Breast epithelium (tissue), 4 donors: ENCODE results near the gene GABRR2. TPM values are rescaled to one million over a fixed set of nuclear protein-coding genes. Genes with fewer than 3 reads are reported as not detected.
A peak's percentile ranks its signal among the peaks of the same experiment; 100 is the strongest.

Source experiments
- DNase-seq, 2 donors: peaks; one replicate each; pipeline ENCODE4 v3.0.0-alpha.2; 2019; ENCODE audit warnings: low spot score in 2 of 2
- H3K27ac ChIP-seq, 2 donors: fragments of 200-600 bp; sonication (generic) in 1 of 2; one replicate each; pipeline ENCODE4 v1.5.1; 2016 to 2019; ENCODE audit warnings: mild to moderate bottlenecking in 1 of 2
- H3K27me3 ChIP-seq, 2 donors: fragments of 200-600 bp; sonication (generic) in 1 of 2; one replicate each; pipeline versions ENCODE4 v1.5.1 to v1.6.0; 2017 to 2019; ENCODE audit warnings: control low read depth in 1 of 2, mild to moderate bottlenecking in 1 of 2
- H3K36me3 ChIP-seq: fragments of 200-600 bp; one replicate; pipeline ENCODE4 v1.5.1; 2019
- H3K4me1 ChIP-seq, 2 donors: fragments of 200-600 bp; sonication (generic); one replicate each; pipeline ENCODE4 v1.5.1; 2016 to 2019; ENCODE audit warnings: control low read depth in 1 of 2
- H3K4me3 ChIP-seq, 3 donors: fragments of 200-600 bp; sonication (generic); 1 replicate in 2 of 3; 2 replicates in 1 of 3; pipeline ENCODE4 v1.5.1; 2016 to 2019; ENCODE audit warnings: mild to moderate bottlenecking in 3 of 3, moderate library complexity in 2 of 3
- H3K9me3 ChIP-seq, 2 donors: fragments of 200-600 bp; sonication (generic) in 1 of 2; one replicate each; pipeline ENCODE4 v1.5.1; 2016 to 2019; ENCODE audit warnings: control low read depth in 1 of 2
- CTCF ChIP-seq, 3 donors: fragments of 450-650 bp; IDR thresholded peaks; one replicate each; pipeline ENCODE4 v1.5.1; 2016 to 2017; ENCODE audit warnings: antibody characterized with exemption in 3 of 3, mild to moderate bottlenecking in 3 of 3, moderate library complexity in 3 of 3
- POLR2A ChIP-seq: fragments of 450-650 bp; IDR thresholded peaks from one replicate; pipeline ENCODE4 v1.6.1; 2016; ENCODE audit warnings: antibody characterized with exemption, mild to moderate bottlenecking, moderate library complexity
- POLR2AphosphoS5 ChIP-seq, 3 donors: sonication (generic); formaldehyde crosslinking; IDR thresholded peaks; one replicate each; pipeline ENCODE4 v1.6.1; 2017; ENCODE audit warnings: antibody characterized with exemption in 3 of 3
- intact Hi-C: fragments of 100-400 bp; cut with DNase I; formaldehyde crosslinking; loops from one replicate; pipeline ENCODE4 v1.15.1; 2023; ENCODE audit warnings: low total_unique reads
- total RNA-seq, 3 donors: library from RNA; depleted of rRNA; stranded (reverse); fragments of >200 nt; gene quantifications; one replicate each; pipeline ENCODE4 v1.1.0, GENCODE V29; 2016

GABRR2 gene
- total RNA-seq, 3 donors from 2014 or later = 0.32 to 3.3 (median 2.3) TPM

- intact Hi-C loops = no loop called here
- Histone ChIP-seq H3K9me3 (no peaks in the 10 kb centered on the region), H3K27me3 (no peaks in the 10 kb centered on the region), H3K27ac (peak within 1 kb of the TSS; percentile 99), H3K36me3 (no peaks in the 10 kb centered on the region), H3K4me1 (no peaks in the 10 kb centered on the region), H3K4me3 (peak within 1 kb of the TSS; percentile 77 to 93 (median 89))
- peak; percentile 90 to 93 for DNase-seq
- TF ChIP-seq POLR2A (peak; percentile 66), CTCF (IDR thresholded peaks at IDR 0.05) (no peak), POLR2AphosphoS5 (IDR thresholded peaks at IDR 0.05) (peak; percentile 79 to 96 (median 90))
These were observed 37.4 kb upstream of the GABRR2 start, which contains the start of gene UBE2J1 for GRCh38 chr6:89352278-89353117. UBE2J1 (minus strand) TSS chr6:89352722; CDS start chr6:89352569, 153 bp downstream.

- no peak for DNase-seq
- TF ChIP-seq CTCF (IDR thresholded peaks at IDR 0.05) = no peak
- no peak for TF ChIP-seq POLR2A
- no peak for TF ChIP-seq POLR2AphosphoS5 (IDR thresholded peaks at IDR 0.05)
- no peaks in the 10 kb centered on the region for H3K4me1 ChIP-seq
- no peaks in the 10 kb centered on the region for H3K9me3 ChIP-seq
- H3K27me3 ChIP-seq = no peaks in the 10 kb centered on the region
- H3K27ac ChIP-seq = peak overlapping the region; percentile 99
- no peaks in the 10 kb centered on the region for H3K36me3 ChIP-seq
- intact Hi-C loops = no loop called here
- H3K4me3 ChIP-seq = peak overlapping the region; percentile 77 to 93 (median 89)
These were observed 36.7 kb upstream of the GABRR2 start for GRCh38 chr6:89351671-89352277.

GRCh38 chr6:89350281-89350966 lies 35.3 kb upstream of the GABRR2 start:
- H3K4me3 ChIP-seq = peak overlapping the region; percentile 14 to 89 (median 35)
- intact Hi-C loops = no loop called here
- H3K36me3 ChIP-seq = no peaks in the 10 kb centered on the region
- H3K4me1 ChIP-seq = no peaks in the 10 kb centered on the region
- no peaks in the 10 kb centered on the region for H3K27me3 ChIP-seq
- H3K9me3 ChIP-seq = no peaks in the 10 kb centered on the region
- H3K27ac ChIP-seq = peak overlapping the region; percentile 72 to 99
- TF ChIP-seq CTCF (IDR thresholded peaks at IDR 0.05) (no peak), POLR2A (no peak), POLR2AphosphoS5 (IDR thresholded peaks at IDR 0.05) (no peak)
- DNase-seq = no peak

GRCh38 chr6:89348372-89348771 lies 33.3 kb upstream of the GABRR2 start:
- no peaks in the 10 kb centered on the region for H3K4me1 ChIP-seq
- H3K36me3 ChIP-seq = no peaks in the 10 kb centered on the region

More at GRCh38 chr6:89348372-89348771, 33.3 kb upstream of the GABRR2 start:
- Histone ChIP-seq H3K27ac (no peak overlapping the region), H3K27me3 (no peaks in the 10 kb centered on the region), H3K9me3 (no peaks in the 10 kb centered on the region), H3K4me3 (no peak overlapping the region)
- DNase-seq = no peak
- TF ChIP-seq CTCF (IDR thresholded peaks at IDR 0.05) (no peak), POLR2AphosphoS5 (IDR thresholded peaks at IDR 0.05) (no peak), POLR2A (no peak)
- intact Hi-C loops = no loop called here
